HG03064 (cell line): ENCODE measurements around the gene PUS10.

Source experiments
- ATAC-seq: cut with Tn5 transposase; IDR thresholded peaks from one replicate; pipeline ENCODE4 v1.9.1; 2021; ENCODE audit warnings: low read depth; ENCODE audit not compliant: unreplicated experiment

PUS10 gene

DNA sequence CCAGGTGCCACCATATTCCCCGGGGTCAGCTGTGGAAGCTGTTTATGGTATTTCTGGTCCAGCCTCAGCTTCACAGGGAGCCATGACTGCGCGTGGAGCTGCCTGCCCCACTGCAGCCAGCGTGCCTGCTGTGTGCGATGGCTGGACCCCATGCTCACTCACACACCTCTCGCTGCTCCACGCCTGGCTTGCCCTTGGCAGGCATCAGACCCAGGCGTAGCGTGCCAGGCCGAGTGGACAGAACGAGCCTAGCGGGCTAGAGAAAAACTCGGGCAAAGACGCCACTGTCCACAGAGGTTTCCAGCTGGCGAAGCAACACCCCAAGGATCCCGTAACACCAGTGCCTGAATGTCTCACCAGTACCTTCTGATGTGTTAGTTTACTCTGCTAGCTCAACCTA lies 43.4 kb downstream of the PUS10 start:
- ATAC-seq: no peak

DNA sequence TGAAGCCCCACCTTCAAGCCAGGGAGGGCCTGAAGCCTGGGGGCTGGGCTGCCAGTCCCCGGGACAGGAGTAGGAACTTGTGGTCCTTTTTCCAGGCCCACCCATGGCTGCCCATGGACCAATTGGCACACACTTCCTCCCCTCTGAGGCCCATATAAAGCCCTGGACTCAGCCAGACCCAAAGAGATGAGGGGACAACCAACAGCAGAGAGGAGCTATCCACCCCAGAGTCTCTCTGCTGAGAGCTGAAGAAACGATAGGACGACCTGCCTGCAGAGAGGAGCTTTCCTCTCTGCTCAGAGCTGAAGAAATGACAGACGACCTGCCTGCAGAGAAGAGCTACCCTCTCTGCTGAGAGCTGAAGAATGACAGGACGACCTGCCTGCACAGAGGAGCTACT lies 44.4 kb downstream of the PUS10 start:
- no peak for ATAC-seq

DNA sequence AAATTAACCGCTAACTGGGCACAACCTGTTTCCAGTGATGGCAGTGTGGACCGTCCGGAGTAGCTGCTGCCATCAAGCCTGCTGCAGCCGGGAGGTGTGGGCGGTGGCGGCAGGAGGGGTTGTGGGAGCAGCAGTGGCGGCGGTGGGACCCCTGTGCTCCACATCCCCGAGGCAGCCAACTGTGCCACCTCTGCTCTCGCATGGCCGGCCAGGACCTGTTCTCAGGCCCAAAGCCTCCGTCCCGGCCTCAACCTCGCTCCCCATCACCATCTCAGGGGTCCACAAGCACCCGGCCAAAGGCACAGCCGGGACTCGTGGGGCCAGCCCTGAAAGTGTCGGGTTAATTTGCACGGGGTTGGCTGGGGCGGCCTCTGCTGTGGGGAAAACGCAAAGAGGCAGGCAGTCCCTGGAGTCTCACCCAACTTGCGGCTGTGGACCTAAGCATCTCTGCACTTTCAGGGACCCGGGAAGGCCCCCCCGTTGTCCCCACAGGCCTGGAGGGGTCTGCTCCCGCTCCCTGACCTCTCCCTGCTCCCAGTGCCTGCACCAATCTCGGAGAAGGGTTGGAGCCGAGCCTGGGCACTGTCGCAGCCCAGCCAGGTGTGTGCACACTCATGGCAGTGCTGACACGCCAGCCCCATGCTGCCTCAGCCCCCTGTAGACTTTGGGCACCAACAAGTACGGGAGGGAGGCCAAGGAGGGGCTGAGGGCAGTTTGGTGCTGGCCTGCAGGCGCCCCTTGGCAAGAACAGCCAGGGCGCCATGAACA lies 45.0 kb downstream of the PUS10 start:
- ATAC-seq: no peak

DNA sequence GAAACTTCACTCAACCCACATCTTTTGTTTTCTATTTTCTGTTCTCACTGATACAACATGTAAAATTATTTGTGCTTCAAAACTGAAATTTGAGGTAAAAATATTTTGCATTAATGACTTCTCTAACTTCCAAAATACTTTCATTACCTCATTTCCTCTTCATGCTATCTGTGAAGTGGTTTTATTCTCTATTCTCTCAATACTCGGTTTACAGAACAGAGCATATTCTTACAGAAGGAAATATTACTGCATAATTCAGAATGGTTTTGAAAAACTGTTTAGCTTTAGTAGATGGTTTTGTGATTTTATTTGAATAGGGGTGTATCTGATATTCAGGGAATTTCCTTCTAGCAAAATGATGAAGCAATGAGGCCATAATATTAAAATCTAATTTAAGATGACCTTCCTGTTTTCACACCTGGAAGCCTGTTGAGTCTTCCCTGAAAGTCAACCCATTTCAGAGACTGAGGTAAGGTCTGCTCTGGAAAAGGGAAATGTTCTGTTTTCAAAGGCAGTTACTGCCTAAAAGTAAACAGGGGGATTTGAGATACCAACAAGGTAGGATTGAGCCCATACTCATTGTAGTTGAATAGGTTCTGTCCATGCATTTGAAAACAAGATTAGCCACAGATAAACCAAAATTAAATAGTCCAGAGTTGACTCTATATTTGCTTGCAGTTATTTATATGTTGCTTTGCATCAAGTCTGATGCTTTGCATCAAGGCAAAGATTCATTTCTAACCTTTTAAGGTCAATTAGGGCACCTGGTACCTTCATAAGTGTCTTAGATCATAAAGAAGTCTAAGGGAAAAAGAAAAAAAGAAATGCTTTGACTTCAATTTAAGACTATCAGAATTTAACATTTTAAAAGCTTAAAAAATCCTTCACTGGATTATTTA lies 51.3 kb downstream of the PUS10 start:
- no peak for ATAC-seq

DNA sequence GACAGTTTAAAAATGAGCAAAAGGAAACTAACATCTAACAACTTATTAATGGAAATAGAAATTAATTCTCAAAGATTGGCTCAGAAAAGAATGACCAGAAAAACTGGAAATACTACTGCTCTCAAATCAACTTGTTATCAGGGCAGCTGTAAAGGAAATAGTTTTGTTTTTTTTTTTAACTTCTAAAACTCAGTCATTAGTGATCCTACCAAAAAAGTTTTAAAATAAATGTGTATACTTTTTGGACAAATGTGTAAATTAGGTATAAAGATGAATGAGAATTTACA lies 52.6 kb downstream of the PUS10 start:
- no peak for ATAC-seq

DNA sequence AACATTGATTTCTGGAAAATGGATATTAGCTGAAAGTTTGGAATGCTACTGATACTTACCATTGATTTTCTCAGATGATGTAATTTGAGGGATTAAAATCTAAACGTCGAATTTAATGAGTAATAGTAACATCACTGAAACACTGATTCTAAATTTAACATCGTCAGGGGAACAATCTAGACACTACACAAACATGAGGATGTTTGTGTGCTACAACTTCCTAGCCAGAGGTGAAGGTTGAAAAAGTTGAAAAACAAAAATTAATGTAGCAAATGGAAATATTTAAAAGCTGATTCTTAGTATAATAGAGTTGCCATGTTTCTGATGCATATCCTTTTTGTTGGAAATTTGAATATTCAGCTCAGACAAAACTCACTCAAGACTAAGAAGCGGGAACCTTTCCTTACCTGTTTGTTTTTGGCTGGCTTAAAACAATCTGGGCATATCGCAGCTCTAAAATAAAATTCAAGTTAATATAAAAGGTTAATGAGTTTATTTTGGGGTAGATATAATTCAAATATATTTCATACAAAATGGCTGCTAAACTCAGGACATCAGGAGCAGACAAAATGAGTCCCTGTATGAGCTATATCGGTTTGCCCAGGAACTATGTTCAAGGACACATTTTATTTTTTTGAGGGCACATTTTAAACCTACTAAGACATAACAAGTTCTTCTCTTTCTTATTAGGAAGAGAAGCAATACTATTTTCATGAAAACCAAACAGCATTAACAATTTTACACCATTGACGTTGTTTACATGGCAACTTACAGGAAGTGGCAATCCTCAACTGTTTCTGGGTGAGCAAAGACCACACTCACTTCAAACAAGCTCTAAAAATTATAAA lies 53.2 kb downstream of the PUS10 start:
- ATAC-seq: no peak

DNA sequence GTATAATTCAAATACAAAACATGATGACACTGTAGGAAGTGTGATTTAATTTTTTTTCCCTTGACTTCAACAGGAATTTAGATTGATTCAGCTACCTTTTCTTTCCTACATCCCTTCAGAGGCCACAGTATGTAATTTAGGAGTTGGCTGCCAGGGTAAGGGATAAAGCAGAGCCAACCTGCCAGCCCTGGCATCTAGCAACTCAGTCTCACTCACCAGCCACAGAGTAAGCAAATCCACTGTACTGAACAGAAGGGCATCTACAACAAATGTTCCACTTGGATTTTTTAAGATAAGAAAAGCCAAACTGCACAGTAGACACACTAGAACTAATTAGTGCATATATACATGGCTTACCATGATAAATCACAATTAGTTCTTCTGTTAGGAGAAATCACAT lies 54.9 kb downstream of the PUS10 start:
- ATAC-seq: no peak

DNA sequence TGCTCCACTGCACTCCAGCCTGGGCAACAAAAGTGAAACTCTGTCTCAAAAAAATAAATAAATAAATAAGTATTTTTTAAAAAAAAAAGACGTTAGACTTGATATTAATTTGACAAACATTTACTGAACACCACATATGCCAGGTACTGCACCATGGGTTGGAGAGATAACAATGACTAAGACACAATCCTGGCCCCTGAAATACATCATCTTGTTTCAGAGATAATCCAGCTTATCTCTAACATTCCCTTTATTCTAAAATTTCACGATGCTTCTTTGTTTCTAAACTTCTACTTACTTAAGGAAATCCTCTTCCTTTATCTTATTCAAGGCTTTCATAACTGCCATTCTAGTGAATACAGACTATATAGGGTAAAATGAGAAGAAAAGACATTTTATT lies 55.5 kb downstream of the PUS10 start:
- no peak for ATAC-seq

DNA sequence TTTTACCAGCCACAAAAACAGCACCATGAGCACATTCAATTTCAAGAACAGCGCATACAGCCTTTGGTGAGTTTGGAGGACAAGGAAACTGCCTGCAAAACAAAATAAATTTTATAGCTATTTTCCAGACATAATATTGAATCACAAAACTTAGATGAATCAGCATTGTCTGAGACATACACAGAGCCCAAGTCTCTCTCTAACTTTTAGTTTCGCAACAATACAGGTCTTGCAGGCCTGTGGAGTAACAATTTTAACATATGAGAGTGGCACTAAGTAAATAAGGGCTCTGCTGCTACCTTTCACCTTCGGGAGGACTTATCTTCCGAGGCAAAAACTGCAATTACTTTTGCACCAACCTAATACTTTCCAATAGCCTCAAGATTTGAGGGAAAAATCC lies 56.6 kb downstream of the PUS10 start:
- no peak for ATAC-seq

DNA sequence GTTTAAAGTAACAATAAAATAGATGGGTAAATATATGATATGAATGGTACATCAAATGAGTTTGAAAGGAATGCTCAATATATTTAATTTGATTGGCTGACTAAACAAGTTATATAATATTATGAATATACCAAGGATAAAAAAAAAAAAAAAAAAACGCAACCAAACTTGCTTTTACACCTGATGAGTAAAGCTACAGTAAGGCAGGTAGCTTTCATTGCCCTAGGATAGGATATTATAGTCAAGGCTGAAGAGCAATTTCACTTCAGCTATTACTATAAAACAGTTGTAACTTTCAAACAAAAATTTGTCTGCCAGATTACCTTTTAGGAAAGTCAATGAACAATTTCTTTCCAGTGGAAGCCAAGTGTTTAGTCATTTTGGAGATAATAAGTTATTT lies 57.3 kb downstream of the PUS10 start:
- no peak for ATAC-seq

DNA sequence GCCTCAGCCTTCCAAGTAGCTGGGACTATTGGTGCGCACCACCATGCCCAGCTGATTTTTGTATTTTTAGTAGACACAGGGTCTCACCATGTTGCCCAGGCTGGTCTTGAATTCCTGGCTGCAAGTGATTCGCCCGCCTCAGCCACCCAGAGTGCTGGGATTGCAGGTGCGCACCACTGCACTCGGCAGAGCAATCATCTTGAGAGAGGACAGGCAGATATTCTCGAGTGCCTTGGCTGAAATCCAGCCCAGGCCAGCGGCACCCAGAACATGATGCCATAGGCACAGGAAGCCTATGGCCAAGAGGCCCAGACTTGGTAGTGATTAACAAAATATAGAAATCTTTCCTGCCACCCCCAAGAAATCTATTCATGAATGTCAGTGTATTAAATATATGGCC lies 58.6 kb downstream of the PUS10 start:
- no peak for ATAC-seq

DNA sequence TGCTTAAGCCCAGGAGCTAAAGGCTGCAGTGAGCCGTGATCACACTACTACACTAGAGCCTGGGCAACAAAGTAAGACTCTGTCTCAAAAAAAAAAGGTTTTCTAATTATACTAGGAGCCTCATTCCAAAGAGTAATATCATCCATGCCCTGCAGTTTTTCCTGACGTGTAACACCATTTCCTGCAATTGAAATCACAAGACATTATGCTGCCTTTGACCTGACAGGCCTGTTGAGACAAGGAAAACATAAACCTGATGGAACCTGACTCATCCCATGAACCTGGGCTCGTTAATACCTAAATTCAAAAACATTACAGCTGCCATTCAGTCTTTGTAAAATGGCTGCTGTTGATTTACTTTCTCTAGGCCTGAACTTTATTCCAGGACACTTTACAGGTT lies 59.3 kb downstream of the PUS10 start:
- no peak for ATAC-seq

DNA sequence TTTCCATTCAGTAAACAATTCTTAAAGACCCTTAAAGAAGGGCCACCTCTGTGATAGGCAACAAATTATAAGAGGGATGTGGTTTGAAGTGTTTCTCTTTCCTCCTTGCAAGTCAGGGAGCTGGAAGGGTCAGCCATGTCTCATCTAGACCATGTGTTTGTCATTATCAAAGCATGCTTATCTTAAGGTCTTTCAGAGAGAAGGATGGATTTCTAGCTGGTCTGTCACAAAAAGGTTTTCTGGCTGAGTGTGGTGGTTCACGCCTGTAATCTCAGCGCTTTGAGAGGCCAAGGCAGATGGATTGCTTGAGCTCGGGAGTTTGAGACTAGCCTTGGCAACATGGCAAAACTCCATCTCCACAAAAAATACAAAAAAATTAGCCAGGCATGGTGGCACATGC lies 59.7 kb downstream of the PUS10 start:
- no peak for ATAC-seq

DNA sequence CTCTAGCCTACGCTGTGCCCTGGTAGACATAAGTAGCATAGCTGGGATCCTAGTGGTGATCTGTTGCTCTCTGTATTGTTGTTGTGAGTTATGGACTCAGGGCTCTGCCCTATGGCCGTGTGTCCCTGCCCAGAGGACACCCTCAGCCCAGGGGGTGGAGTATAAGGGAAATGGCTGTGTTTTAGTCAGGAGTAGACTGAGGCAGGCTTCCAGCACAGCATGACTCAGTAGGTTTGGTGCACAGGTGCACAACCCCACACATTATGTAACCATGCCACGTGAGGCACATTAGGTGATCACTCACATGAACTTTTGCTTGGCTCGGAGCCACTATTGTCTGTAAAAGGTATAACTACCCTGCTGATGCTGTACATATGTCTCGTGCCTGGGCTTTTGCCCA lies 60.4 kb downstream of the PUS10 start:
- no peak for ATAC-seq

DNA sequence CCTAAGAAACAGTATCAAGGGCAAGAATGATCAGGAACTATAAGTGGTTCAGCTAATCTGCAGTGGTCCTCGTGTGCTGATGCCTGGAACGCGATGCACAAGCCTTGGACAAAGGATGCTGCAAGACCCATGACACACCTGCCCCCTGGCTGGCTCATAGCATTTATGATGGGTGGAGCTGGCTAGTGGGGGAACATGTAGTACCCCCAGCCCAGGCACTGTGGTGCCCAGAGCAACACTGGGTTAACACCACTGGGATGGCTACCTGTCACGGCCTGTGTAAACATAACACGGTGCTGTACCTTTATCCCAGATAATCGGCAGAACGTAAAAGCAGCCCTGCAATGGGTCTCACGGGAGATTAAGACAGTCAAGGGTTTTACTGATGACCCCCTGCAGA lies 60.8 kb downstream of the PUS10 start:
- no peak for ATAC-seq

DNA sequence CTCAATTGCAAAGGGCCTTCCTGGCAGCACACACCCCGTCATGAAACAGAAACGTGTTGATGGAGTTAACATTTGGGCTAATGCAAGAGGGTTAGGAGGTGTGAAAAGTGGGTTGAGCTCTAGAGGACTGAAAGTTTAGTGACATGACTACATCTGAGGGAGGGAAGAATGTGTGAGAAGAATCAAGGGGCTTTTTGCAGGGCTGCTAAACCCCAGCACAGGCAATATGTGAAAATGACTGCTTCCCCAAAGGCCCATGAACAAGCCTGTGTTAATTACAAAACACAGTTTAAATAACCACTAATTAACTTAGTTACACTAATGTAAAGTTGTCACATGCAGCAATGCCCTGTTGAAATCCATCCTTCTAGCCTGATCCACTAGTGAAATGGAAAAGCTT lies 63.9 kb downstream of the PUS10 start:
- no peak for ATAC-seq

DNA sequence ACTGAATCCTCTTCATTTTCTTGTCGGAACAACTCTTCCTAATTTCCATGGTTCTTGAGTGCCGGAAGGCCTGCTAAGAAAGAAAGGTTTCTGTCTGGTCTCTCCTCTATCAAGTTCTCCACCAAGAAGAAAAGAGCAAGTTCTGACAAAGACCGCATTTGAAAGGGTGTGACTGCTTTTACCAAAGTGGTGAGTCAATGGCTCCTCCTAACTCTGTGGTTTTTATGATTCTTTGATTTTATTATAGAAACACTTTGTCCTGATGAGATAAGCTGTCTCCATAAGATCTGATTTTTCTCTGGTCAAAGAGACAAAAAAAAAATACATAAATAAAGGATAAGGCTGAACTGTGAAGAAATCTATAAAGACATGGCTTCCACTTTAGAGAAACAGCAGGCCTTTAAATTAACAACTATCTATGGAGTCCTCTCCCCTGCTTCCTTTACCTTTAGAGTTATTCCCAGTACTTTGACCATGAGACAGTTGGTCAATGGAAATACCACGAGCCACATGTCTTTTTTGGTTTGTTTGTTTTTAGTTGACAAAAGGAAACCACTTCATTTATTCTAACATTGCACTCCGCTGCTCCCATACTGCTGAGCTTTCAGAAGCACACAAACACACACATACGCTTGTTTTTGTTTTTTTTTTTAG lies 69.0 kb downstream of the PUS10 start:
- ATAC-seq: no peak

DNA sequence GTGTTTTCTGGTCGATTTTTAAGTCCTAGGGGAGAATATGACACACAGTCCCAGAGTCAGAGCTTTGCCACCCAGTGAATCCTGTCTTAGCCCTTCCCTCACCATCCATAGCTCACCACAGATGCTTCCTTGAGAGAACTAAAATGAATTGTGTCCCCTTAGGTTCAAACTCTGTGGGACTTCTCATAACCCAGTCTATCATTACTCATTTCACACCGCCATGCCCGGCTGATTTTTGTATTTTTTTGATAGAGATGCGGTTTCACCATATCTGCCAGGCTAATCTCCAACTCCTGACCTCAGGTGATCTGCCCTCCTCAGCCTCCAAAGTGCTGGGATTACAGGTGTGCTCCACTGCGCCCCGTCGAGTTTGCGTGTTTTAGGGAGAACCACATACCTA lies 69.9 kb downstream of the PUS10 start:
- no peak for ATAC-seq

DNA sequence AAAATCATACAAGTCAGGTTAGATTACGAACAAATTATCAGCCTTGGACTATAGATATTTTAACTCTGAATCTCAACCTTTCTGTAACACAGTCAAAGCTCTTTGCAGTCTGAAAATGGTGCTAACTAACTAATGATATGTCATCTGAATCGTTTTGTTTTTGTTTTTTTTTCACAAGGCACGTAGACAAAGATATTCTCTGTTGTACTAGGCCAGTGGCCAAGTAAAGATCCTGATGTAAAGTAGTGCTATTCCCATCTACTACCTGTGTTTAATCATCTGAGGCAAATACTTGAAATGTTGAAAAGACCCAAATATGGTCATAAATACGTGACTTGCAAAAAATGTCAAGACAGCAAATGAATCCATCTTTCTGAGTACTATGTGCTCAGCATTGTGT lies 71.0 kb downstream of the PUS10 start:
- ATAC-seq: no peak

DNA sequence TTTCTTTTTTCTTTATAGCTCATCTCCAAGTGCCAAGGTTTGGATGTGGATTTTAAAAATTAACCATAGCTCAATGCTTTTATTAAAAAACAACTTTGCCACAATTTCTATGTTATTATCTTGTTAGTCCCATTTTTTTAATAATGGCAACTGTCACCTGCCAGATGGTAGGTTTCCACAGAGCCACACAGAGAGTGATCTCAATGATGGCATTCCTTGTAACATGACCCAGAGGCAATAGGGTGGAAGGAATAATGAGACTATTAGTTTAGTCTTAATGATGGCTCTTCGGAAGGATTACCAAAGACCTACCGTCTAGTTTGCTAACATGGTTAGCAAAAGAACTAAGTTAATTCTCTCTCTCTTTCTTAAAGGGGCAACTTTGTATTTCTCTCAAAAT lies 72.7 kb downstream of the PUS10 start:
- no peak for ATAC-seq

DNA sequence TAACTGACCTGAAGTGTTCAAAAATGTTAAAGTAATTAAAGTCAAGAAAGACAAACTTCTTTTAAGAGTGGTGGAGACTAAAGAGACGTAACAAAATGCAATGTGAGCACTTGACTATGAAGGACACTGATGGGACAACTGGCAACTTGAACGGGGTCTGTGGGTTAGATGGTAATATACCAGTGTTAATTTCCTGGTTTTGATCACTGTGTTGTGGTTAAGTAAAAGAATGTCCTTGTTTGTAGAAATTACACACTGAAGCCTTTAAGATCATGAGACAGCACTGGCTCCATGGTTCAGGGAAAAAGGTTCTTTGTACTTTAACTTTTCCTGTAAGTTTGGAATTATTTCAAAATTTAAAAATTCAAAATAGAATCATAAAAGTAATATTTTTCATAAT lies 78.4 kb downstream of the PUS10 start:
- no peak for ATAC-seq
